ENCODE data around the gene MRPL23. TPM values are rescaled to one million over a fixed set of nuclear protein-coding genes. Genes with fewer than 3 reads are reported as not detected.
A peak's percentile ranks its signal among the peaks of the same experiment; 100 is the strongest.

MRPL23 gene
- total RNA-seq: 37.7 to 40.3 TPM (median 39.4 TPM) in 3 replicates

GRCh38 chr11:1946812-1947484 lies at the start of gene MRPL23:
MRPL23 (plus strand) TSS chr11:1947332; CDS start chr11:1947363, 31 bp downstream.
- Mint-ChIP-seq H3K27ac (no peak within 1 kb of the TSS), H3K27me3 (ENCODE audit: low read depth) (no peaks in the 10 kb centered on the region), H3K4me1 (peaks cover 10% of the 10 kb centered on the region), H3K9me3 (no peaks in the 10 kb centered on the region), H3K36me3 (no peaks in the 10 kb centered on the region), H3K4me3 (no peak within 1 kb of the TSS)
- DNase-seq (ENCODE audit: low spot score in 2 of 2, unreplicated experiment in 2 of 2): no peak
- TF ChIP-seq CTCF (IDR thresholded peaks at IDR 0.05; ENCODE audit: unreplicated experiment): no peak

GRCh38 chr11:1899090-1899489 lies 48.0 kb upstream of the MRPL23 start:
- TF ChIP-seq CTCF (IDR thresholded peaks at IDR 0.05; ENCODE audit: unreplicated experiment): no peak
- no peak for DNase-seq (ENCODE audit: low spot score in 2 of 2, unreplicated experiment in 2 of 2)

GRCh38 chr11:1899686-1900085 lies 47.4 kb upstream of the MRPL23 start:
- Mint-ChIP-seq H3K36me3 (no peaks in the 10 kb centered on the region), H3K4me3 (no peak overlapping the region), H3K9me3 (no peaks in the 10 kb centered on the region), H3K27me3 (ENCODE audit: low read depth) (no peaks in the 10 kb centered on the region), H3K4me1 (peaks cover 14% of the 10 kb centered on the region), H3K27ac (no peak overlapping the region)
- DNase-seq (ENCODE audit: low spot score in 2 of 2, unreplicated experiment in 2 of 2): no peak
- no peak for TF ChIP-seq CTCF (IDR thresholded peaks at IDR 0.05; ENCODE audit: unreplicated experiment)

More at GRCh38 chr11:1899090-1899489, 48.0 kb upstream of the MRPL23 start:
- no peak overlapping the region for H3K27ac Mint-ChIP-seq
- no peaks in the 10 kb centered on the region for H3K27me3 Mint-ChIP-seq (ENCODE audit: low read depth)
- H3K4me1 Mint-ChIP-seq: peaks cover 17% of the 10 kb centered on the region
- no peaks in the 10 kb centered on the region for H3K9me3 Mint-ChIP-seq
- no peak overlapping the region for H3K4me3 Mint-ChIP-seq
- H3K36me3 Mint-ChIP-seq: no peaks in the 10 kb centered on the region

GRCh38 chr11:1906181-1906580 lies 41.0 kb upstream of the MRPL23 start:
- Mint-ChIP-seq H3K4me3 (no peak overlapping the region), H3K36me3 (no peaks in the 10 kb centered on the region), H3K4me1 (peaks cover 46% of the 10 kb centered on the region), H3K9me3 (no peaks in the 10 kb centered on the region), H3K27ac (peak overlapping the region; percentile 90), H3K27me3 (ENCODE audit: low read depth) (no peaks in the 10 kb centered on the region)
- DNase-seq (ENCODE audit: low spot score in 2 of 2, unreplicated experiment in 2 of 2): no peak
- TF ChIP-seq CTCF (IDR thresholded peaks at IDR 0.05; ENCODE audit: unreplicated experiment): no peak

- no peak for DNase-seq (ENCODE audit: low spot score in 2 of 2, unreplicated experiment in 2 of 2)
- no peak overlapping the region for H3K4me3 Mint-ChIP-seq
Observed at GRCh38 chr11:1906611-1907423, 40.3 kb upstream of the MRPL23 start.

More at GRCh38 chr11:1906611-1907423, 40.3 kb upstream of the MRPL23 start:
- Mint-ChIP-seq H3K4me1 (peaks cover 41% of the 10 kb centered on the region), H3K27me3 (ENCODE audit: low read depth) (no peaks in the 10 kb centered on the region), H3K36me3 (no peaks in the 10 kb centered on the region), H3K27ac (peak overlapping the region; percentile 90), H3K9me3 (no peaks in the 10 kb centered on the region)
- no peak for TF ChIP-seq CTCF (IDR thresholded peaks at IDR 0.05; ENCODE audit: unreplicated experiment)
